ENCODE measurements around the gene PPM1K.
"Not testable (repeated sequence)": the region's sequence is repeated elsewhere in the genome, so short reads cannot be mapped to it uniquely, and the experiment has no call there.

The PPM1K gene

GRCh38 chr4:88284439-88285234, at the start of gene PPM1K:
TSS of gene PPM1K (minus strand) at chr4:88284561. CDS start at chr4:88278583, 5,978 bp downstream.
- DNase-seq (ENCODE audit: low read depth in 2 of 2) = peak; percentile 98 to 99

DNA sequence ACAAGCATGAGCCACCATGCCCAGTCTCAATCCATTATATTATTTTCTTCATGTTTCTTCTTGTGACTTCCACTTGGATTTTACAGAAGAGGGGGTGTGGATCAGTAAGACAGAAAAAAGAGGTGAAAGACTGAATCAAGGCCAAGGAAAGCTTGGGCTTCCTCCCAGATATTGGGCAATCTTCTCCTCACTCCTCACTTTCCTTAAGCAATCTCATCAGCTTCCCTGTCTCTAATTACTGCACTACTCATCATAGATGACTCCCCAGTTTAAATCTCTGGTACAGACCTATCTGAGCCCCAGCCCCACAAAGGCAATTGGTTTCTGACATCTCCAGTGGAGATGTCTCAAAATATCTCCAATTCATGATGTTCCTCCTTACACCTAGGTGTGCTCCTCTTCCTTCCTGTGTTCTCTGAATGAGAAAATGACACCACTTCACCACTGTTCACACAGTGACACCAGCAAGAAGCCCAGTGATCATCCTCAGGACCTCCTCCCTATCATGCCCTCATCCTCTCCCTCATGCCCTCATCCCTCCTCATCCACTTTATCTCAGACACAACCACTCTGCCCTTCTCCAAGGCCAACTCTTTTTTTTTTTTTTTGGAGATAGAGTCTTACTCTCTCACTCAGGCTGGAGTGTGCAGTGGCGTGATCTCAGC, 49.5 kb upstream of the PPM1K start:
- no peak for DNase-seq (ENCODE audit: low read depth in 2 of 2)

DNA sequence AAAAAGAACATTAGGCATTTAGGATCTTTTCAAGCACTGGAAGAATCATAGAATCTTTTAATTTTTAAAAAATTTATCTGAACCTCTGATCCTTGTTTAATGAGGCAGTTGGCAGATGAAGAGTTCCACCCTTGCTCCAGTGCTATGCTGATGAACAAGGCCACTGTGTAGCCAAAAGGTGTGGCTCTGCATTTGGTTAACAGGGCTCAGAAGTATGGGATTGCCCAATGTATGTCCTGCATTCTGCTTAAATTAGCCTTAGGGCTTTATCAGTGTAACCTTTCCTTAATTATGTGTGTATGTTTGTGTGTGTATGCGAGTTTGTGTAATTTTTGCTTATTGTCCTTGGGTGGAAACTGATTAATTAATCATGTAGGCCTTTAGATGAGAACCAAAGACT, 43.3 kb upstream of the PPM1K start:
- DNase-seq (ENCODE audit: low read depth in 2 of 2) = no peak

DNA sequence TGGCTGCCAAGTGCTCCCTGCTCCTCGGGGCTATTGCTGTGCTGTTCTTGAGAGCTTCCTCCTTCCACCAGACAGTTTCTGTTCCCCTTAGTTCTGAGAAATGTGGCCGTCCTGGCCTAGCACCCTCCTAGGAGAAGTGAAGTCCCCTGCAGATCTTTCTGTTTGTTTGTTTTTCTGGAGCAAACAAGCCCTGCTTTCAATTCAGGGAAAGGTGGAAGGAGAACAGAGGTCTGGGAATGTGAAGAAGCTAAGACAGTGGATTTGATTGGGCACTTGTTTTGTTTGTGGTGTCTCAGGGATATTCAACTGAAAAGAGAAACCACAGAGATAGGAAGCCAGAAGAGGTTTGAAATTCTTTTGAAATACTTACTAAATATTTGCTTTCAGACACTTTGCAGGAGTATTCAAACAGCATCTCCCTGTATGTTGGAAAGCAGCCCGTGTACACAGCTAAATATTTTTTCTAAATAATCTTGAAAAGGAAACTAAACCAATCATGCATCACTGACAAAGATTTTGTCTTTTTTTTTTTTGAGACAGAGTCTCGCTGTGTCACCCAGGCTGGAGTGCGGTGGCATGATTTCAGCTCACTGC, 36.5 kb upstream of the PPM1K start:
- DNase-seq (ENCODE audit: low read depth in 2 of 2) = no peak

- no peak for DNase-seq (ENCODE audit: low read depth in 2 of 2)
Measured at GRCh38 chr4:88320224-88320779, 35.9 kb upstream of the PPM1K start.

GRCh38 chr4:88318751-88319350, 34.5 kb upstream of the PPM1K start:
- no peak for DNase-seq (ENCODE audit: low read depth in 2 of 2)

DNA sequence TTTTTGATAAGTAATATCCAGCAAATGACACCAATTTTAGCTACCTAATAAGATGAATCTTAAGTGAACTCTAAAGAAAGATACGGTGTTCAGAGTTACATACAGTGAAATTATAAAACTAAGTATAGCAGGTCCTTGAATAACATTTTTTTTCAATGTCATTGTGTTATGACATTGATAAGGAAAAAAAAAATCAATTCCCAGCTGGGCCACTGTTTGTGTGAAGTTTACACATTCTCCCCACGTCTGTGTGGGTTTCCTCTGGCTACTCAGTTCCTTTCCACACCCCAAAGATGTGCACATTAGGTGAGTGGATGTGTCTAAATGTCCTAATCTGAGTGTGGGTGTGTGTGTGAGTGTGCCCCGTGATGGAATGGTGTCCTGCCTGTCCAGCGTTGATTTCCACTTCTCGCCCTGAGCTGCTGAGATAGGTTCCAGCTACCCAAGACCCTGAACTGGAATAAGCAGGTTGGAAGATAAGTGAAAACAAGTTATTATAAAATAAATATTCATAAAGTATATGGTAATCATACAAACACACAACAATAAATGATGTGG, 31.2 kb upstream of the PPM1K start:
- no peak for DNase-seq (ENCODE audit: low read depth in 2 of 2)

GRCh38 chr4:88313088-88313624, 28.8 kb upstream of the PPM1K start:
- not testable (repeated sequence) for DNase-seq (ENCODE audit: low read depth in 2 of 2)

DNA sequence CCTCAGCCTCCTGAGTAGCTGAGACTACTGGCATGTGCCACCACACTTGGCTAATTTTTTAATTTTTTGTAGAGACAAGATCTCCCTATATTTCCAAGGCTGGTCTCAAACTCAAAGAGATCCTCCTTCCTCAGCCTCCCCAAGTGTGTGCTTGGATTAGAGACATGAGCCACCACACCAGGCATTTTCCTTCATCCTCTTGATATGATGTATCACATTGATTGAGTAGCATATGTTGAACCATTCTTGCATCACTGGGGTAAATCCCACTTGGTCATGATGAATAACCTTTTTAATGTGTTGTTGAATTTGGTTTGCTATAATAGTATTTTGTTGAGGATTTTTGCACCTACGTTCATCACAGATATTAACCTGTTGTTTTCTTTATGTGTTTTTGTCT, 24.2 kb upstream of the PPM1K start:
- no peak for DNase-seq (ENCODE audit: low read depth in 2 of 2)

- no peak for DNase-seq (ENCODE audit: low read depth in 2 of 2)
Measured at GRCh38 chr4:88297725-88298454, 13.5 kb upstream of the PPM1K start.

DNA sequence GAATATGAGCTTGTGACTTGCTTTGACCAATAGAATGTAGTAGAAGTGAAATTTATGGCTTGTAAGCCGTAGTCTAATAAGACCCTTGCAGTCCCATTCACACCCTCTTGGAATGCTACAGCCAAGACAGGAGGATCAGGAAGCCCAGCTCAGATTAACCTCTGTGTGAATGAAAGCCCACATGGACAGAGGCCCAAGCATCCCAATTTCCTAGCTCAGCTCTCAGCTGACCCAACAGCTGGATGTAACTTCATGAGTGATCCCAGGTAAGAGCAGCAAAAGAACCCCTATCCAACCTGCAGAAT, 12.8 kb upstream of the PPM1K start:
- no peak for DNase-seq (ENCODE audit: low read depth in 2 of 2)

DNA sequence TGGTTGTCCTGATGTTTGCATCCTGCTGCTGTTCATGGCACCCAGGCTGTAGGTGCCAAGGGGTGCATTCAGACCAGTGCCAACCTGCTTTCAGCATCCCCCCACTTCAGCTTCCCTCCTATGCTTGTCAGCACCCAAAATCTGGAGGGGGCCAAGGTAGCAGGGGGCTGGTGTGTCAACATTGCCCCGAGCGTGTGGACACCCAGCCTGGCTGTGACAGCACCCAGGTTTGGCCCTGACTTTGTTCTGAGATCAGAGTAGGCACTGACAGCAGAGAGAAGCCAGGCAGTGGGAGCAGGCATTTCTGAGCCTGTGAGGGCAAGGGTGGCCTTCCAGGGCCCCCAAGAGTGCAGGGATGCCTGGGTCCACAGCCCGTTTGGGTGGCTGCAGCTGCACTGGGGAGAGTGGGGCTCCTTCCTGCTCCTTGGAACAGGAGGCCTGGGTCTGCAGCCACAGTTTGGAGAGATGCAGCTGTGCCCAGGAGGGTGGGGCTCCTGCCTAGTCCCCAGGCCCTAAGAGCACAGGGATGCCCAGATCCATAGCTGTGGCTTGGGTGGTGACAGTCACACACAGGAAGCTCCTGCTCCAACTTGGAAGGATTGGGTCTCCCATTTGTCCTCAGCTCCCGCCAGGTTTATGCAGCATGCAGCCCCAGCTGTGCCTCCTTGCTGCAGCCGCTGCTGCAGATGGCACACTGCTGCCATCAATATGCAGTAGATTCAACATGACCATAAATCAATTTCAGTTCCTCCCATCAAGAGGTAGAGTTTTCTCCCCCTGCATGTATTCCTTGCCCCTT, 12.3 kb upstream of the PPM1K start:
- no peak for DNase-seq (ENCODE audit: low read depth in 2 of 2)

DNA sequence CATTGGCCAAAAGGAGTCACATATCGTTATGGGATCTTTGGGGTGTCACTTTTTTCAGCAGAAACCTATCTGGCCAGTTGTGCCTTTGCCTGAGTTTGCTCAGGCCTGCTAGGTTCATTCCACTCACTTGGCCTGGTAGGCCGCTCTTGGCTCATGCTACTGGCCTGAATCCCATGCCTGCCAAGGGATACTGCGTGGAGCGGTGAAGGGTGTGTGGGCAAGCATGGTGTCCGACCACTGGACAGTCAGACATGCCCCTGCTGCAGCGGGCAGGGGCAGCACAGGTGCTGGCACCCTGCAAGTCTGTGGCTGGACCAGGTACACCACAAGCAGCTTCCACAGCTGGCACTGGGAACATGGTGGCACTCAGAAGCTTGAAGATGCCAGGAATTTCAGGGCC, 11.3 kb upstream of the PPM1K start:
- DNase-seq (ENCODE audit: low read depth in 2 of 2) = no peak

GRCh38 chr4:88291003-88291402, 6.6 kb upstream of the PPM1K start:
- no peak for DNase-seq (ENCODE audit: low read depth in 2 of 2)

DNA sequence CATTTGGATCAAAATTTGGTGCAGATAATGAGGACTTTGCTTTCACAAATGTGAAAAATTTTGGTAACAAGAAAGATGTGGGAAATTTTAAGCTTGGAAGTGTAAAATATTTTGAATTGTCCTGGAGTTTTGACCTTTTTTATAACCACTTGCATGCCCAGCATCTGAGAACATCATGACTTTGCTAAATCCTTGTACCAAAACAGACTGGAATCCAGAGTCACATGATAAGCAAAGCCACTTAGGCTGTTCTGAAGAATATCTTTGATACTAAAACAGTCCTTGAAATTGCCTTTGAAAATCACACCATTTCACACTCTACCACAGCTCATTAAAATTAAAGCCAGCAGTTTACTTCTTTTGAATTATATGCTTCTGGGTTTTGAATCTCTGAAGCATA, 2.5 kb upstream of the PPM1K start:
- no peak for DNase-seq (ENCODE audit: low read depth in 2 of 2)

GRCh38 chr4:88285235-88285653, 883 bp upstream of the PPM1K start:
- no peak for DNase-seq (ENCODE audit: low read depth in 2 of 2)

GRCh38 chr4:88283661-88284438, 511 bp downstream of the PPM1K start:
- DNase-seq (ENCODE audit: low read depth in 2 of 2) = peak; percentile 32 to 49

DNA sequence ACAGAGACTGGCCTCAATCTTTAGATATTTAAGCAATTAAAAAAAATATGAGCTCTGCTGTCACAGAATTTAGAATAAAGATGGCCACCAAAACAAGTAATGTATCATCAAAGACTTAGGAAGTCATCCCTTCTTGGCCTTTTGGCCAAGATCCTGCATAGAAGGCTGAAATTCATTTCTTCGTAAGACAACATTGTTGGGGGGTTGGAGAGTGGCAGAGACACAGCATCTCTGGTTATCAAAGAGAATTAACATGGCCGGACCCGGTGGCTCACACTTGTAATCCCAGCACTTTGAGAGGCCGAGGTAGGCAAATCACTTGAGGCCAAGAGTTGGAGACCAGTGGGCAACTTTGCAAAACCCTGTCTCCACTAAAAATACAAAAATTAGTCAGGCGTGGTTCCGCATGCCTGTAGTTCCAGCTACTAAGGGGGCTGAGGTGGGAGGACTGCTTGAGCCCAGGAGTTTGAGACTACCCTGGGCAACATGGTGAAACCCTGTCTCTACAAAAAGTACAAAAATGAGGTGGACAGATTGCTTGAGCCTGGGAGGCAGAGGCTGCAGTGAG, 4.0 kb downstream of the PPM1K start:
- no peak for DNase-seq (ENCODE audit: low read depth in 2 of 2)

DNA sequence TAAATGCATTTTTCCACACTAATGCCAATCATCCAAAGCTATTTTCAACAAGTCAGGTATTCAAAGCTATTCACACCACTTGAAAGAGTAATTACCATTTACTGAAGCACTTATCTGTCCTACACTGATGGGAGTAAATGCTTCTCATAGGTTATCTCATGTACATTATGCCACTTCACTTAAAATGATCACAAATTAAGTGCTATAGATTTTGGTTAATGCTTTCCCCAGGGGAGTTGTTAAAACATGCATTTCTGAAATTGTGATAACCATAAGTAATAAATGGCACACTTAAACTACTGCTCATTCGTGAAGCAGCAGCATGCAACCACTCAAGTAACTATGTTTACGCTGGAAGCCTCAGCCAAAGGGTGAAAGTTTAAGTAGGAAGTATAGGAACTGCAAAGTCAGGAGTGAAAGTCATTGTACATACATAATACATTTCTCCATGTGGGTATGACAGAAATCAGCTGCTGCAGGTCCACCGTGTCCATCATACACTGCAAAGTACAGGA, 6.6 kb downstream of the PPM1K start:
- DNase-seq (ENCODE audit: low read depth in 2 of 2) = no peak
